Loucy (cell line): ENCODE results near the gene SLC18A3.

Source experiments
- H2AFZ ChIP-seq: fragments of 200-600 bp; sonication (generic); 2 replicates; pipeline ENCODE4 v1.6.0; 2016; ENCODE audit warnings: antibody characterized with exemption, mild to moderate bottlenecking, low read length, moderate library complexity
- H3F3A ChIP-seq: fragments of 200-600 bp; 2 replicates; pipeline ENCODE4 v1.6.0; 2016; ENCODE audit warnings: antibody characterized with exemption, low read depth, mild to moderate bottlenecking
- H3K27me3 ChIP-seq: fragments of 200-600 bp; sonication (generic); 2 replicates; pipeline ENCODE4 v1.6.1; 2014; ENCODE audit warnings: low read length, mild to moderate bottlenecking; ENCODE audit not compliant: insufficient read depth, poor library complexity, severe bottlenecking
- H3K36me3 ChIP-seq: fragments of 200-600 bp; sonication (generic); 2 replicates; pipeline ENCODE4 v1.6.1; 2016; ENCODE audit warnings: low read length; ENCODE audit not compliant: insufficient read depth
- H3K4me1 ChIP-seq: fragments of 200-600 bp; sonication (generic); 2 replicates; pipeline ENCODE4 v1.5.1; 2014; ENCODE audit warnings: low read length, mild to moderate bottlenecking; ENCODE audit not compliant: insufficient read depth, poor library complexity, severe bottlenecking
- H3K4me2 ChIP-seq: fragments of 200-600 bp; sonication (generic); 2 replicates; pipeline ENCODE4 v1.6.0; 2014; ENCODE audit warnings: antibody characterized with exemption, low read length, low read depth, mild to moderate bottlenecking; ENCODE audit not compliant: poor library complexity, severe bottlenecking
- H3K4me3 ChIP-seq: fragments of 200-600 bp; sonication (generic); 2 replicates; pipeline ENCODE4 v1.5.1; 2014; ENCODE audit warnings: low read length, mild to moderate bottlenecking, mixed read lengths; ENCODE audit not compliant: poor library complexity, severe bottlenecking
- H3K79me2 ChIP-seq: fragments of 200-600 bp; sonication (generic); 2 replicates; pipeline ENCODE4 v1.6.1; 2014; ENCODE audit warnings: low read length; ENCODE audit not compliant: insufficient read depth
- H3K9ac ChIP-seq: fragments of 200-600 bp; sonication (generic); 2 replicates; pipeline ENCODE4 v1.6.0; 2014; ENCODE audit warnings: mild to moderate bottlenecking, low read depth, low read length, moderate library complexity; ENCODE audit not compliant: poor library complexity, severe bottlenecking
- H3K9me2 ChIP-seq: fragments of 200-600 bp; sonication (generic); replicated peaks from 2 replicates; pipeline ENCODE4 v1.6.1; 2016; ENCODE audit warnings: low read depth, low read length, mixed read lengths
- H3K9me3 ChIP-seq: fragments of 200-600 bp; sonication (generic); 2 replicates; pipeline ENCODE4 v1.6.1; 2014; ENCODE audit warnings: mild to moderate bottlenecking, antibody characterized with exemption, low read length, low read depth; ENCODE audit not compliant: insufficient read depth
- H4K20me1 ChIP-seq: fragments of 200-600 bp; sonication (generic); 2 replicates; pipeline ENCODE4 v1.6.0; 2014; ENCODE audit warnings: antibody characterized with exemption, low read length, mild to moderate bottlenecking; ENCODE audit not compliant: insufficient read depth, poor library complexity, severe bottlenecking
- CTCF ChIP-seq: fragments of 200-600 bp; sonication (generic); conservative IDR thresholded peaks from 2 replicates; pipeline ENCODE4 v1.5.1; 2014; ENCODE audit warnings: mild to moderate bottlenecking, antibody characterized with exemption, low read length
- EZH2phosphoT487 ChIP-seq: fragments of 200-600 bp; IDR thresholded peaks from 2 replicates; pipeline ENCODE4 v1.6.1; 2018; ENCODE audit warnings: antibody characterized with exemption, mild to moderate bottlenecking, moderate library complexity, borderline replicate concordance

SLC18A3 gene

GRCh38 chr10:49644035-49644646 lies 34.0 kb downstream of the SLC18A3 start:
- H4K20me1 ChIP-seq = no peaks in the 10 kb centered on the region
- no peak for TF ChIP-seq EZH2phosphoT487
- TF ChIP-seq CTCF = no peak
- H3K9me2 ChIP-seq = no peaks in the 10 kb centered on the region
- no peaks in the 10 kb centered on the region for H3K79me2 ChIP-seq
- no peaks in the 10 kb centered on the region for H3K36me3 ChIP-seq
- H3K4me3 ChIP-seq = no peak overlapping the region
- H3K27me3 ChIP-seq = no peaks in the 10 kb centered on the region
- no peaks in the 10 kb centered on the region for H3K9me3 ChIP-seq
- H3K4me1 ChIP-seq = no peaks in the 10 kb centered on the region
- H3F3A ChIP-seq = no peaks in the 10 kb centered on the region
- H3K4me2 ChIP-seq = no peak overlapping the region
- H3K9ac ChIP-seq = no peak overlapping the region
- H2AFZ ChIP-seq = no peak overlapping the region

GRCh38 chr10:49645417-49645816 lies 35.3 kb downstream of the SLC18A3 start:
- TF ChIP-seq CTCF = no peak
- TF ChIP-seq EZH2phosphoT487 = no peak

GRCh38 chr10:49645871-49646870 lies 36.1 kb downstream of the SLC18A3 start:
- no peak overlapping the region for H3K4me2 ChIP-seq
- TF ChIP-seq EZH2phosphoT487 (no peak), CTCF (no peak)
- H3K4me1 ChIP-seq = no peaks in the 10 kb centered on the region
- H3K9me3 ChIP-seq = no peaks in the 10 kb centered on the region
- no peaks in the 10 kb centered on the region for H4K20me1 ChIP-seq
- H3K9ac ChIP-seq = no peak overlapping the region
- no peak overlapping the region for H3K4me3 ChIP-seq
- no peaks in the 10 kb centered on the region for H3K79me2 ChIP-seq
- no peaks in the 10 kb centered on the region for H3K36me3 ChIP-seq
- H3K9me2 ChIP-seq = no peaks in the 10 kb centered on the region
- H3F3A ChIP-seq = no peaks in the 10 kb centered on the region
- no peak overlapping the region for H2AFZ ChIP-seq
- H3K27me3 ChIP-seq = no peaks in the 10 kb centered on the region

More at GRCh38 chr10:49645417-49645816, 35.3 kb downstream of the SLC18A3 start:
- H3K9me2 ChIP-seq = no peaks in the 10 kb centered on the region
- H3F3A ChIP-seq = no peaks in the 10 kb centered on the region
- no peak overlapping the region for H3K9ac ChIP-seq
- no peaks in the 10 kb centered on the region for H3K79me2 ChIP-seq
- no peaks in the 10 kb centered on the region for H3K36me3 ChIP-seq
- no peaks in the 10 kb centered on the region for H3K4me1 ChIP-seq
- H3K27me3 ChIP-seq = no peaks in the 10 kb centered on the region
- H3K4me2 ChIP-seq = no peak overlapping the region
- no peaks in the 10 kb centered on the region for H4K20me1 ChIP-seq
- no peak overlapping the region for H3K4me3 ChIP-seq
- H2AFZ ChIP-seq = no peak overlapping the region
- H3K9me3 ChIP-seq = no peaks in the 10 kb centered on the region
